Measurements from ENCODE around the gene HMX3. TPM values are rescaled to one million over a fixed set of nuclear protein-coding genes. Genes with fewer than 3 reads are reported as not detected.

Gene HMX3
- total and polyA plus RNA-seq, 8 donors = 0.07 to 0.53 (median 0.29) TPM; not detected in 5

DNA sequence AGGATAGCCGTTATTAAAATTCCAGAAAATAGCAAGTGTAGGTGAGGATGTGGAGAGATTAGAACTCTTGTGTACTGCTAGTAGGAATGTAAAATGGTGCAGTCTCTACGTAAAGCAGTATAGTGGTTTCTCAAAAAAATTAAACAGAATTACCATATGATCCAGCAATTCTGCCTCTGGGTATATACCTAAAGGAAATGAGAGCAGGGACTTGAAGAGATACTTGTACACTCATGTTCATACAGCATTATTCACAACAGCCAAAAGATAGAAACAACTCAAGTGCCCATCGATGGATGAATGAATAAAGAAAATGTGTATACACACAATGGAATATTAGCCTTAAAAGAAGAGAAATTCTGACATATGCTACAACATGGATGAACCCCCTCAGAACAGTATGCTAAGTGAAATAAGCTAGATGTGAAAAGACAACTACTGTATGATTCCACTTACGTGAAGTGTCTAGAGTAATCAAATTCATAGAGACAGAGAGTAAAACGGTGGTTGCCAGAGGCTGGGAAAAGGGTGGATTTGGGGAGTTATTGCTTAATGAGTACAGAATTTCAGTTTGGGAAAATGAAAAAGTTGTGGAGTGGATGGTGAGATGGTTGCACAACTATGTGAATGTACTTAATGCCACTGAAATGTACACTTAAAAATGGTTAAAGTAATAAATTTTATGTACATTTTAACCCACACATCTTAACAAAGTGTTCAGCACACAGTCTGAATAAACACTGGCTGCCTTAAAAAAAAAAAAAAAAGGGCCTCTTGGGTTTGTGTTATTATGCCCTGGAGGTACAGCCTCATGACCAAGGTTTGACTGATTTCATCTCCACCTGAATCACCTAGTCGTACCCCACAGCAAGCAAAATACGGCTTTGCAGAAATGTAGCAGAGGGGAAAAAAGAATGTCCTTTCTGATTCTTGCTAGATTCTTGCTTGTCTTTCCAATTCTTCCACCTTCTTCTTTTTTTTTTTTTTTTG lies 44.6 kb downstream of the HMX3 start:
- 90 to 92% methylated on average over 7 of the region's 7 CpGs for WGBS, 2 donors
- Histone ChIP-seq H3K27ac (no peak overlapping the region), H3K36me3 (no peaks in the 10 kb centered on the region), H3K27me3 (no peaks in the 10 kb centered on the region), H3K4me1 (no peaks in the 10 kb centered on the region), H3K4me3 (no peak overlapping the region), H3K9me3 (no peaks in the 10 kb centered on the region)
- intact Hi-C loops (cut with DNase I) = no loop called here
- no peak for ATAC-seq
- TF ChIP-seq, protein P1, sequence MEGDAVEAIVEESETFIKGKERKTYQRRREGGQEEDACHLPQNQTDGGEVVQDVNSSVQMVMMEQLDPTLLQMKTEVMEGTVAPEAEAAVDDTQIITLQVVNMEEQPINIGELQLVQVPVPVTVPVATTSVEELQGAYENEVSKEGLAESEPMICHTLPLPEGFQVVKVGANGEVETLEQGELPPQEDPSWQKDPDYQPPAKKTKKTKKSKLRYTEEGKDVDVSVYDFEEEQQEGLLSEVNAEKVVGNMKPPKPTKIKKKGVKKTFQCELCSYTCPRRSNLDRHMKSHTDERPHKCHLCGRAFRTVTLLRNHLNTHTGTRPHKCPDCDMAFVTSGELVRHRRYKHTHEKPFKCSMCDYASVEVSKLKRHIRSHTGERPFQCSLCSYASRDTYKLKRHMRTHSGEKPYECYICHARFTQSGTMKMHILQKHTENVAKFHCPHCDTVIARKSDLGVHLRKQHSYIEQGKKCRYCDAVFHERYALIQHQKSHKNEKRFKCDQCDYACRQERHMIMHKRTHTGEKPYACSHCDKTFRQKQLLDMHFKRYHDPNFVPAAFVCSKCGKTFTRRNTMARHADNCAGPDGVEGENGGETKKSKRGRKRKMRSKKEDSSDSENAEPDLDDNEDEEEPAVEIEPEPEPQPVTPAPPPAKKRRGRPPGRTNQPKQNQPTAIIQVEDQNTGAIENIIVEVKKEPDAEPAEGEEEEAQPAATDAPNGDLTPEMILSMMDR (IDR thresholded peaks at IDR 0.05) = no peak
- no peak for DNase-seq
- FAIRE-seq = no peak

DNA sequence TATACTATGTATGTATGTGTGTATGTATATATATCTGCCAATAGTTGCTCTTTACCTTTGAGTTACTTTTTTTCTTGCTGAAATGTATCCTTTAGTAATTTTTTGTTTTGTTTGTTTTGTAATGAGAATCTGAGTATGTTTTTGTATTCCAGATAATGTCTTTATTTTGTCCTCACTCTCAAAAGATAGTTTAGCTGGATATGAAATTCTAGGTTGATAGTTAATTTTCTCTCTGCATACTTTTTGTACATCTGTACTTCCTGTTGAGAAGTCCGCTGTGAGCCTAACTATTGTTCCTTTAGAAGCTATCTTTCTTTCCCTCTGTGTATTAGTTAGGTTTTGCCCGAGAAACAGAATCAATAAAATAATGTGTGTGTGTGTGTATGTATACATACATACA lies 48.0 kb downstream of the HMX3 start:
- intact Hi-C loops (cut with DNase I) = no loop called here
- H3K36me3 ChIP-seq = no peaks in the 10 kb centered on the region
- no peak for ATAC-seq
- H3K4me3 ChIP-seq = no peak overlapping the region
- FAIRE-seq = no peak
- no peaks in the 10 kb centered on the region for H3K4me1 ChIP-seq
- no peaks in the 10 kb centered on the region for H3K9me3 ChIP-seq
- TF ChIP-seq, protein P1 (IDR thresholded peaks at IDR 0.05) = no peak
- DNase-seq = no peak
- no peak overlapping the region for H3K27ac ChIP-seq
- WGBS, 2 donors = 95 to 98% methylated on average over 2 of the region's 2 CpGs
- H3K27me3 ChIP-seq = no peaks in the 10 kb centered on the region

DNA sequence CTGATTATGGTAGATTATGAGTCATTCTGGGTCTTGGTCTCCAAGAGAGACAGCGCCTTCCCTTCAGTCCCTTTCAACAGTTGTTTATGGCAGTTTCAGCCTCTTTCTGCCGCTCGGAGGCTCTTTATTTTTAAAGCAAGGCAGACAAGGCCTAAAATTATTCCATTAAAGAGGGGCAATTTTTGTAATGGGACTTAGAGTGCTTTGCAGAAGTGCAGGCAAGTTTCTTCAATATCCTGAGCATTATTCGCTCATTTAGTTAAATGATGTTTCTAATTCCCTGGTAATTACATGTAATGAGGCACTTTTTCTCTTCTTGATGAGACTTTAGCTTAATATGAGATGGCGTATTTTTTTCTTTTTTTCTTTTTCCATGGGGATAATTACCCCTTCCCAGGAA lies 52.0 kb downstream of the HMX3 start:
- 94 to 97% methylated on average over 5 of the region's 5 CpGs for WGBS, 2 donors
- TF ChIP-seq, protein P1 (IDR thresholded peaks at IDR 0.05) = no peak
- FAIRE-seq (no peak), DNase-seq (no peak), ATAC-seq (no peak)
- no peaks in the 10 kb centered on the region for H3K27me3 ChIP-seq
- H3K4me1 ChIP-seq = no peaks in the 10 kb centered on the region
- H3K4me3 ChIP-seq = no peak overlapping the region
- no peaks in the 10 kb centered on the region for H3K9me3 ChIP-seq
- no peaks in the 10 kb centered on the region for H3K36me3 ChIP-seq
- intact Hi-C loops (cut with DNase I) = no loop called here
- H3K27ac ChIP-seq = no peak overlapping the region

Other genes starting within 250 kb of the HMX3 start
- not detected for gene FAM24A, start 225.4 kb upstream of the HMX3 start, total RNA-seq
- gene FAM24A, start 225.4 kb upstream of the HMX3 start, polyA plus RNA-seq = not detected
- 1 to 10 TPM; 2.2 to 4.4 (median 2.9) TPM for gene C10orf88, start 181.7 kb upstream of the HMX3 start, total RNA-seq
- gene C10orf88, start 181.7 kb upstream of the HMX3 start, polyA plus RNA-seq = 1 to 10 TPM; 3.8 to 5.6 TPM
- 1 to 10 TPM; 1.4 to 3.1 (median 2.2) TPM for gene PSTK, start 155.6 kb upstream of the HMX3 start, total RNA-seq
- 1 to 10 TPM; 1.9 to 3.1 TPM for gene PSTK, start 155.6 kb upstream of the HMX3 start, polyA plus RNA-seq
- gene IKZF5, start 127.2 kb upstream of the HMX3 start, total RNA-seq = 10 to 100 TPM in 3 of 6 donors, 1 to 10 TPM in 3; 7.4 to 13.1 (median 10.5) TPM
- gene IKZF5, start 127.2 kb upstream of the HMX3 start, polyA plus RNA-seq = 1 to 10 TPM; 6.2 to 8.5 TPM
- gene ACADSB, start 127.0 kb upstream of the HMX3 start, total RNA-seq = 10 to 100 TPM; 10.1 to 18.2 (median 13.3) TPM
- 1 to 10 TPM; 3.6 to 6.4 TPM for gene ACADSB, start 127.0 kb upstream of the HMX3 start, polyA plus RNA-seq
- gene HMX2, start 12.2 kb downstream of the HMX3 start, total RNA-seq = under 1 TPM in 3 of 6 donors, not detected in 3; 0.14 to 0.25 (median 0.14) TPM
- under 1 TPM in 1 of 2 donors, not detected in 1; 0.19 TPM for gene HMX2, start 12.2 kb downstream of the HMX3 start, polyA plus RNA-seq
- gene BUB3, start 18.4 kb downstream of the HMX3 start, total RNA-seq = 10 to 100 TPM; 15.9 to 33.8 (median 24.0) TPM
- 10 to 100 TPM in 1 of 2 donors, 1 to 10 TPM in 1; 10.0 to 24.5 TPM for gene BUB3, start 18.4 kb downstream of the HMX3 start, polyA plus RNA-seq